22Rv1 (cell line): ENCODE measurements around the gene KCNJ14.

Experiments
- H3K27ac ChIP-seq: fragments of 450-650 bp; 2 replicates; pipeline ENCODE4 v1.5.1; 2017
- ZFX ChIP-seq: fragments of 450-650 bp; IDR thresholded peaks from 2 replicates; pipeline ENCODE4 v1.6.1; 2017; ENCODE audit warnings: antibody characterized with exemption, borderline replicate concordance
- TF ChIP-seq, protein P1 (sequence below): fragments of 450-650 bp; IDR thresholded peaks from 2 replicates; pipeline ENCODE4 v1.5.1; 2017; ENCODE audit warnings: mild to moderate bottlenecking

The KCNJ14 gene

GRCh38 chr19:48498595-48499311, 43.4 kb downstream of the KCNJ14 start:
- no peak for TF ChIP-seq ZFX
- TF ChIP-seq, protein P1, sequence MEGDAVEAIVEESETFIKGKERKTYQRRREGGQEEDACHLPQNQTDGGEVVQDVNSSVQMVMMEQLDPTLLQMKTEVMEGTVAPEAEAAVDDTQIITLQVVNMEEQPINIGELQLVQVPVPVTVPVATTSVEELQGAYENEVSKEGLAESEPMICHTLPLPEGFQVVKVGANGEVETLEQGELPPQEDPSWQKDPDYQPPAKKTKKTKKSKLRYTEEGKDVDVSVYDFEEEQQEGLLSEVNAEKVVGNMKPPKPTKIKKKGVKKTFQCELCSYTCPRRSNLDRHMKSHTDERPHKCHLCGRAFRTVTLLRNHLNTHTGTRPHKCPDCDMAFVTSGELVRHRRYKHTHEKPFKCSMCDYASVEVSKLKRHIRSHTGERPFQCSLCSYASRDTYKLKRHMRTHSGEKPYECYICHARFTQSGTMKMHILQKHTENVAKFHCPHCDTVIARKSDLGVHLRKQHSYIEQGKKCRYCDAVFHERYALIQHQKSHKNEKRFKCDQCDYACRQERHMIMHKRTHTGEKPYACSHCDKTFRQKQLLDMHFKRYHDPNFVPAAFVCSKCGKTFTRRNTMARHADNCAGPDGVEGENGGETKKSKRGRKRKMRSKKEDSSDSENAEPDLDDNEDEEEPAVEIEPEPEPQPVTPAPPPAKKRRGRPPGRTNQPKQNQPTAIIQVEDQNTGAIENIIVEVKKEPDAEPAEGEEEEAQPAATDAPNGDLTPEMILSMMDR: no peak
- no peak overlapping the region for H3K27ac ChIP-seq

DNA sequence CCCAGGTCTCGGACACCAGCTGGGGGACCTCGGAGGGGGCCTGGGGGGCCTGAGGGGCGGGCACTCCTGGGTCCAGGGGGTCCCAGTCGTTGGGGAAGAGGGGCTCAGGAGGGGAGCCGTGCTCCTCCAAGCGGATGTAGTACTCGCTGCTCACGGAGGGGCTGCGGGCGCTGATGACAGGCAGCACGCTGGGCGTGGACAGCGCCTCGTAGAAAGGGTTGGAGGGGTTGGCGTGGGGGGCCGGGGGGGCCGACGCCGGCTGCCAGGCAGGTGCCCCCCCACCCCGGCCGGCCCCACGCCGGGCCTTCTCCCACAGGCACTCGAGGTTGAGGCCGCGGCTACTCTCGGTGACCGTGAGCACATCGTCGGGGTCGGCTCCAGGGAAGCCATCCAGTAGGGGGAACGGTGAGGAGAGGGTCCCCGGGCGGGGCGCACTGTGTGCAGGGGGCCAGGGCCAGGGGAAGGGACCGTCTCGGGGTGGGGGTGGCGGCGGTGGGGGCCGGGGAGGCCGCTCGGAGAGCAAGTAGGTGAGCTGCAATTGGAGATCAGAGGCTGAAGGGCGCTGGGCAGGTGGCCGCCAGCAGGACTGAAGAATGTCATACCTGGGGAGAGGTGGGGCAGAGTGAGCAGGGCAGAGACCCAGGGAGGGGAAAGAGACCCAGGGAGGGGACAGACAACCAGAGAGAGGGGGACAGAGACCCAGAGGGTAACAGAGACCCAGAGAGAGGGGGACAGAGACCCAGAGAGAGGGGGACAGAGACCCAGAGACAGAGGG, 44.1 kb downstream of the KCNJ14 start:
- H3K27ac ChIP-seq: no peak overlapping the region
- no peak for TF ChIP-seq ZFX
- TF ChIP-seq, protein P1: no peak

DNA sequence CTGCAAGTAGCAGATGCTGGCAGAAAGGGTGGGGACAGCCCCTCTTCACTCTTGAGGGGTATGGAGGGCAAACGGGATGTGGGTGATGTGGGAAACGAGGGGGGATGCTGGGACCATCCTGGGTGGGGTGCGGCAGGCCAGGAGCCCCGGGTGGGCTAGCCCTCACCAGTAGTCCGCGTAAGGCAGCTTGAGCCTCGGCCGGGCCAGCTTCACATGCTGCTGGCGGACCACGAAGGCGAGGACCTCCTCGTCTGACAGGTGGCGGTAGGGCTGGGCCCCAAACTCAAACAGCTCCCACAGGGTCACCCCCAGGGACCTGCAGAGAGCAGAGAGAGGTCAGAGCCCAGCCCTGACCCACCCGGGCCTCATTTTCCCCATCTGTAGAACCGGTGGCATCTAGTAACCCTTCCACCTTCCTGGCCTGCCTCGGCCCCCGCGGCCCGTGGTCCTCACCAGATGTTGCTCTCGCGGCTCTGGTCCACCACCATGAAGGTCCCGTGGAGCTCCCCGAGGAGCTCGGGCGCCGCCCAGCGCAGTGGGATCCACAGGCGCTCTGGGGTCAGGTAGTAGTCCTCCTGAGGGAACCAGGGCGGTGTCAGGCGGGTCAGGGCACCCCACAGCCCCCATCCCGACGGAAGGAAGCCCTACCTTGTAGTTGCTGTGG, 45.6 kb downstream of the KCNJ14 start:
- no peak for TF ChIP-seq ZFX
- TF ChIP-seq, protein P1: no peak
- H3K27ac ChIP-seq: peak overlapping the region; percentile 88

GRCh38 chr19:48501494-48502349, 46.3 kb downstream of the KCNJ14 start:
- H3K27ac ChIP-seq: peak overlapping the region; percentile 88
- no peak for TF ChIP-seq ZFX
- TF ChIP-seq, protein P1: no peak

- H3K27ac ChIP-seq: peak overlapping the region; percentile 88
- TF ChIP-seq, protein P1: no peak
- TF ChIP-seq ZFX: no peak
Measured at GRCh38 chr19:48502350-48503018, 47.1 kb downstream of the KCNJ14 start.

GRCh38 chr19:48506138-48506733, 50.9 kb downstream of the KCNJ14 start:
- TF ChIP-seq, protein P1: peak; percentile 76
- no peak for TF ChIP-seq ZFX
- H3K27ac ChIP-seq: no peak overlapping the region
